GM23248 (cell line): ENCODE measurements around the gene MICU1.

Source experiments
- EZH2 ChIP-seq: fragments of 200-600 bp; sonication (generic); IDR thresholded peaks from 2 replicates; pipeline ENCODE4 v1.6.1; 2018; ENCODE audit warnings: antibody characterized with exemption, mild to moderate bottlenecking; ENCODE audit not compliant: insufficient read depth, poor library complexity, severe bottlenecking
- EZH2phosphoT487 ChIP-seq: fragments of 200-600 bp; sonication (generic); IDR thresholded peaks from 2 replicates; pipeline ENCODE4 v1.6.1; 2018; ENCODE audit warnings: antibody characterized with exemption, moderate library complexity, mild to moderate bottlenecking, low read depth; ENCODE audit not compliant: insufficient read depth

DNA sequence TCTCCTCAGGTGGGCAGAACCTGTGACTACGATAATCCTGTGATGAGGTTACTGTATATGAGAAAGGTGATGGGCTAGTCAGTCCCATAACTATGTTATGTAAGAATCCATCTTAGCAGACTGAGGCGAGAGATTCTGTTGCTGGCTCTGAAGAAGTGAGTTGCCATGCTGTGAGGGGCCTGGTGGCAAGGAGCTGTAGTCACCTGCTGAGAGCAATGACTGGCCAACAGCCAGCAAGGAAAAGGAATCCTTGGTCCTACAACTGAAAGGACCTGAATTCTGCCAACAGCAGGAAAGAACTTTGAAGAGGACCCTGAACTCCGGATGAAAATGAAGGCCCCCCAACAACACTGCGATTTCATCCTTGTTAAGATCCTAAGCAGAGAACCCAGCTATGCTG, 240.2 kb downstream of the MICU1 start:
- no peak for TF ChIP-seq EZH2phosphoT487
- no peak for TF ChIP-seq EZH2
